Dedifferentiated amniotic fluid mesenchymal stem cell (primary cell): ENCODE results near the gene MTCP1.

ENCODE experiments used
- DNase-seq: peaks from one replicate; pipeline ENCODE4 v3.0.0-alpha.2; 2016; ENCODE audit errors: extremely low spot score

MTCP1 gene

GRCh38 chrX:155070975-155071693 is at the start of gene MTCP1, which contains the start of the genes BRCC3 and CMC4:
Gene MTCP1, minus strand, starts transcription at chrX:155071136. Its CDS starts 5,126 bp downstream, at chrX:155066010.
Gene BRCC3, plus strand, starts transcription at chrX:155071508. Its CDS starts 20 bp downstream, at chrX:155071528.
Gene CMC4, minus strand, starts transcription at chrX:155071136. Its CDS starts 7,113 bp downstream, at chrX:155064023.
- DNase-seq: peak; percentile 62

- no peak for DNase-seq
Measured at GRCh38 chrX:155115174-155115819, 44.4 kb upstream of the MTCP1 start.

GRCh38 chrX:155113097-155113496 is 42.2 kb upstream of the MTCP1 start:
- DNase-seq: no peak

DNA sequence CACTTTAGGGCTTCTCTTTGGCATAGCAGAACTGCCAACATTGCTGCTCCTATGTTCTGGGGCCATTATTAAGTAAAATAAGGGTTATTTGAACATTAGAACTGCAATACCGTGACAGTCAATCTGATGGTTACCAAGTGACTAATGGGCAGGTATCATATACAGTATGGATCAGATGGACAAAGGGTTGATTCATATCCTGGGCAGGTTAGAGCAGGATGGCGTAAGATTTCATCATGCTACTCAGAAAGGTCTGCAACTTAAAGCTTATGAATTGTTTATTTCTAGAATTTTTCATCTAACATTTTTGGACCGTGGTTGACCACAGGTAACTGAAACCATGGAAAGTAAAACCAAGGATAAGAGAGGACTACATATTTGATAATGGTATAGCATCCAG is 41.2 kb upstream of the MTCP1 start:
- DNase-seq: no peak

- no peak for DNase-seq
Measured at GRCh38 chrX:155108427-155108826, 37.5 kb upstream of the MTCP1 start.

- DNase-seq: no peak
Measured at GRCh38 chrX:155105919-155106318, 35.0 kb upstream of the MTCP1 start.

DNA sequence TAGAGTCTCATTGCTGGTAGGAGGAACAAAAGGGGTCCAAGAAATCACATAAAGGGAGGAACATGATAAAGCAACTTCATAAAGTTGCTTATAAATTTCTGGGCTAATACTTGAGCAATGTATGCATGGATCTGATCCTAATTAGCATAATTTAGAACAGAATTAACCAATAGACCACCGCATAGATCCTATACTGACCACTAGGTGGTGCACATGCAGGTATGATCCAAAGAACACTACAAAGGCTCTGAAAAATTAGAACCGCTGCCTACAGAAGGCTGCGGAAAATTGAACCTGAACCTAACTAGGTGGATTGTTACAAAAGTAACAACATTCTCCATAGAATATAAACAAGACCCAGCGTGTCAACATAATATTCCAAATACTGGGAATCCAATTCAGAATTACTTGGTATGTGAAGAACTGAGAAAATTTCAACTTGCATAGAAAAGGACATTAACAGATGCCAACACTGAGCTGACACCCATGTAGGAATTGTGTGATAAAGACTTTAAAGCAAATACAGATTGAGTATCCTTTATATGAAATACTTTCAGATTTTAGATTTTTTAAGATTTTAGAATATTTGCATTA is 23.6 kb upstream of the MTCP1 start:
- no peak for DNase-seq

GRCh38 chrX:155086961-155087735 is 16.2 kb upstream of the MTCP1 start:
- DNase-seq: no peak

DNA sequence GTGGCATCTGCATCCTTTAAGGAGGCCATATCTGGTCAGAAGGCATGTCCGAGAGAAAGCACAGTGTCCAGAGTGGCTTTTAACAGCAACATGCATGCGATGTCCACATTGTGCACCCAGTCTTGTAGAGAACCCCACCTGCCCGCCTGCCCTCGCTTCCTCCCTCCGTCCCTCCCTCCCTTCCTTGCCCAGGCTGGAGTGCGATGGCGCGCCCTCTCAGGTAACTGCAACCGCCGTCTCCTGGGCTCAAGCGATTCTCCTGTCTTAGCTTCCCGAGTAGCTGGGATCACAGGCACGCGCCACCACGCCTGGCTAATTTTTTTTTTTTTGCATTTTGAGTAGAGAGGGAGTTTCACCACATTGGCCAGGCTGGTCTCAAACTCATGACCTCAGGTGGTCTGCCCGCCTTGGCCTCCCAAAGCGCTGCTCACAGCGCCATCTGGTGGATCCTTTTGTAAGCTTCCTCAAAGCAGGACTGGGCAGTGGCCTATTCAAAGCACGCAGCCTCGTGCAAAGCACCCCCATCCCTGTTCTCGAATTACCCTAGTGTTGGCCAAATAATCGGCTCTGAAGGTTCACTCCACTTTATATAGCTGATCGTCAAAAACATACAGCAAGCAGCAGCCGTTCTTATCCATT is 15.4 kb upstream of the MTCP1 start:
- DNase-seq: no peak

DNA sequence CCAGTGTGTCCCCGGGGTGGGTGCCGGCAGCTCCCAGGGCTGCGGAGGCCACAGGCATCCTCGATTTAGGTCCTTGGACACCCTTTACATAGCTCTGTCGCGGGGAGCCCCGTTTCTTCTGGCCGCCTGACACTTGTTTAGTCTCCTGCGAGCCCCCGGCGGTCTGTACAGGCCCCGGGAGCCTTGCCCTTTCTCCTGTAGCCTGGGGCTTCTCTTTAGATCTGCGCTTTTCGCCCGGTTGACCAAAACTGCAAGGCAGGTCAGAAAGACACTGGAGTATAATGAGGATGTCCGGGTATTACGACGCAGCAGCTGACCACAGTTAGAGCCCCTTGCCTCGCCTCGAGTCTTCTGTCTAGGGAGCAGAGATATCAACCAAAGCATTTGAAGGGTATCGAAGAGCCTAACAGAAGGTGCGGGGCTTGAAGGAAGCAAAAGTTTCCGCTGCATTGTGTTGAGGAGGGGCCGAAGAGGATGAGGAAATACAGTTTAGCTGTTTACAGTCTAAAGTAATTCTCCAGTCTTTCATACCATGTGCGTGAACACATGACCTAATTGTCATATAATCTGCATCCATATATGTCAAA is 851 bp upstream of the MTCP1 start:
- no peak for DNase-seq

- no peak for DNase-seq
Measured at GRCh38 chrX:155070663-155070974, 317 bp downstream of the MTCP1 start.

DNA sequence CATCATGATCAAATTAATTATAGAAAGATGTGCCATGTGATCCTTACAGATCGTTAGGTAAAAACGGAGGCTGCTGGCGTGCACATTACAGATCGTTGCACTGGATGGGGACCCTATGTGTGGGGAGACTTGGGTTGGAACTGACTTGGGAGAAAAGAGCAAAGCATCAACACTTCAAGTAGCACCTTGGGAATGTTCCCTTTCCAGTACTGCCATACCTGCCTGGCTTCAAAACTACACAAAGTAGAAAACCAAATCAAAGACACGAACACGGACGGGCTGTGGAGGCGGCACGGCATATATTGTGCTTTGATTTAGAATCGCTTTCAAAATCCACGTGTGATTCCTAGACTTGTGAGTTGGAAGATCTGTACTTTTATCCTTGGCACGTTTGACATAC is 898 bp downstream of the MTCP1 start:
- DNase-seq: no peak

DNA sequence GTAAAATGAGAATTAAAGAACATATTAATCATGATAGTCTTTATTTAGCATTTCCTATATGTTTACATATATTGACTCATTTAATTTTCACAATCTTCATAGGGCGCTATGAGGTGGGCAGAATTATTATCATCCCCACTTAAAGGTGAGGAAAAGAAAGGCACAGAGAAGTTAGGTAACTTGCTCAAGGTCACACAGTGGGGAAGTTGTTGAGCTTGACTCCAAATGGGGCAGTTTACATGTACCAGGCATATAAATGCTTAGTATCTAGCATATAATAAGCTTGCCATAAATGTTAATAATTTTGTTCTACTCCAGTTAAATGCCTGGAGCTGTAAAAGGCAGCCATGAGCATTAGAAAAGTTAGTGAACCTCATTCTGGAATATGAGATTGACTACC is 1.5 kb downstream of the MTCP1 start:
- no peak for DNase-seq

DNA sequence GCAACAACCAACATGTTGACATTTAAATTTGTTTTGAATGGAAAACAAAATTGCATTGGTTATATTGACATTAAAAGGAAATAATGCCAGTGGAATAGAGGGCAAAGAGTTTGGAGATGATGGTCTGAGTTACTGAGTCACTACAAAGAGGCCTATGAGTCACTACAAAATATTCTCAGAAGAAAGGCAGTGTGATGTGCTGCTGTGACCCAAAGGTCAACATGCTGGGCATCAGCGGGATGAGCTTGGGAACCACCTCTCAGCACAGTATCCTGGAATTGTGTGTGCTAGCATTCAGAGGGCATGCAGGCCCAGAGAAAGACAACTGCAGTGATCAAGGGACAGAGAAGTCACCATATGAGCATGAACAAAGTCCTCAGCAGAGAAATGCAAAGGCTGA is 2.8 kb downstream of the MTCP1 start:
- no peak for DNase-seq

GRCh38 chrX:155065035-155065734 is 5.8 kb downstream of the MTCP1 start:
- DNase-seq: no peak

GRCh38 chrX:155061760-155062159 is 9.2 kb downstream of the MTCP1 start:
- DNase-seq: no peak

GRCh38 chrX:155056877-155057792 is 13.8 kb downstream of the MTCP1 start:
- peak; percentile 54 for DNase-seq

DNA sequence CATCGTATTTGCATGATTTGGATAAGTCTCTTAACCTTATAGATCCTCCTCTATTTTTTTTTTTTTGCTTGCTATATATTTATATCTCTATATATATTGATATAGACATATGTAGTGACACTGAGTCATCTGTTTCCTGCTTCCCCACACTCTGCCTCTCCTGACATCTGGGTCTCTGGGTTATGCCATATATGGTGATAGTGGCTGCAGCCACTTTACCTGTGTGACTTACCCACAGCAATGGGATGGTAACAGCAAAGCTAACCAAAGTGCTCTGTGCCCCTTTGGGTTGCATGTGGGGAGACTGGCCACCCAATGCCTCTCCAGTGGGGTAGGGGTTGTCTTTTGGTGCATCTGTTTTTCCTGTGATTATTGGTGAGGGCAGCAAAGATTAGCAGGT is 14.5 kb downstream of the MTCP1 start:
- no peak for DNase-seq

GRCh38 chrX:155055494-155055893 is 15.4 kb downstream of the MTCP1 start:
- DNase-seq: no peak

- no peak for DNase-seq
Measured at GRCh38 chrX:155054255-155054654, 16.7 kb downstream of the MTCP1 start.
